ENCODE results near the gene RBMS3. TPM values are rescaled to one million over a fixed set of nuclear protein-coding genes. Genes with fewer than 3 reads are reported as not detected.

Gene RBMS3
- total RNA-seq, 1 experiment from 2014 or later: 0.42 TPM

GRCh38 chr3:29741231-29741630 is 460.4 kb downstream of the RBMS3 start:
- no peaks in the 10 kb centered on the region for H3K4me1 ChIP-seq (ENCODE audit: control insufficient read depth in 1 of 2, insufficient read depth in 2 of 2, low read length in 2 of 2)
- ChIA-PET POLR2A (no interaction called here), CTCF (no interaction called here), RAD21 (ENCODE audit: low non-redundant PET in 1 of 2, low total read pairs in 2 of 2, uncharacterized antibody in 2 of 2, unreplicated experiment in 2 of 2) (no interaction called here)
- H4K20me1 ChIP-seq (ENCODE audit: insufficient read depth): no peaks in the 10 kb centered on the region
- H3K36me3 ChIP-seq (ENCODE audit: control insufficient read depth in 1 of 2, insufficient read depth in 2 of 2, low read length in 2 of 2): no peaks in the 10 kb centered on the region
- no peak overlapping the region for H3K9ac ChIP-seq (ENCODE audit: low read length)
- no peak overlapping the region for H3K4me2 ChIP-seq (ENCODE audit: low read length)
- intact Hi-C loops (cut with micrococcal nuclease): no loop called here
- H2AFZ ChIP-seq (ENCODE audit: low read depth, low read length, poor library complexity, severe bottlenecking): no peak overlapping the region
- H3K27me3 ChIP-seq (ENCODE audit: insufficient read depth, low read length): no peaks in the 10 kb centered on the region; the same call in 1 of the 2 replicates
- no peak overlapping the region for H3K27ac ChIP-seq (ENCODE audit: low read depth, low read length)
- H3K79me2 ChIP-seq (ENCODE audit: insufficient read depth, low read length): no peaks in the 10 kb centered on the region
- H3K9me2 ChIP-seq (ENCODE audit: insufficient read depth): no peaks in the 10 kb centered on the region
- H3K9me3 ChIP-seq (ENCODE audit: control insufficient read depth in 1 of 2, insufficient read depth in 1 of 2, low read depth in 1 of 2, low read length in 2 of 2): no peaks in the 10 kb centered on the region
- TF ChIP-seq ELF1 (IDR thresholded peaks at IDR 0.05; ENCODE audit: borderline replicate concordance, low read depth) (no peak), JUND (IDR thresholded peaks at IDR 0.05) (no peak), SP1 (IDR thresholded peaks at IDR 0.05; ENCODE audit: low read depth) (no peak), SRF (IDR thresholded peaks at IDR 0.05; ENCODE audit: low read depth) (no peak), CTCF (IDR thresholded peaks at IDR 0.05 in 2 of 3, conservative IDR thresholded peaks at IDR 0.05 in 1 of 3; ENCODE audit: borderline replicate concordance in 1 of 3, insufficient read depth in 1 of 3, low read depth in 2 of 3, low read length in 2 of 3) (no peak), POLR2A (IDR thresholded peaks at IDR 0.05; ENCODE audit: borderline replicate concordance, extremely low read depth, insufficient read depth, insufficient read length) (no peak), REST (IDR thresholded peaks at IDR 0.05; ENCODE audit: low read depth) (no peak), RAD21 (IDR thresholded peaks at IDR 0.05; ENCODE audit: low read depth) (no peak), EZH2phosphoT487 (IDR thresholded peaks at IDR 0.05; ENCODE audit: borderline replicate concordance) (no peak), MAX (IDR thresholded peaks at IDR 0.05) (no peak), FOSL1 (IDR thresholded peaks at IDR 0.05; ENCODE audit: low read depth) (no peak), EGR1 (IDR thresholded peaks at IDR 0.05; ENCODE audit: low read depth) (no peak), ZBTB33 (IDR thresholded peaks at IDR 0.05; ENCODE audit: extremely low read depth, insufficient replicate concordance, low read length) (no peak), CEBPB (IDR thresholded peaks at IDR 0.05; ENCODE audit: low read depth) (no peak)
- DNase-seq (ENCODE audit: low read depth, low spot score) (no peak), ATAC-seq (no peak)
- no peak overlapping the region for H3K4me3 ChIP-seq (replicated peaks in 1 of 2; ENCODE audit: low read depth in 1 of 2, low read length in 2 of 2)
- BruUV-seq (replicated peaks): no TSS peak

Data from HCT116 (cell line).